Suppressor macrophage treated with lipopolysaccharide for 4 hours (primary cell): ENCODE results near the gene GDF2.
A peak's percentile ranks its signal among the peaks of the same experiment; 100 is the strongest.

Experiments
- DNase-seq: peaks from one replicate; pipeline ENCODE4 v3.0.0-alpha.2; 2020

The GDF2 gene

GRCh38 chr10:47356708-47357107 is 34.5 kb downstream of the GDF2 start:
- no peak for DNase-seq

- DNase-seq, result no peak
Observed at GRCh38 chr10:47357131-47357582, 34.9 kb downstream of the GDF2 start.

GRCh38 chr10:47357911-47358310 is 35.7 kb downstream of the GDF2 start:
- no peak for DNase-seq

- DNase-seq, result no peak
Observed at GRCh38 chr10:47358457-47358856, 36.2 kb downstream of the GDF2 start.

GRCh38 chr10:47359101-47359500 is 36.8 kb downstream of the GDF2 start:
- no peak for DNase-seq

- DNase-seq, result no peak
Observed at GRCh38 chr10:47359626-47360418, 37.6 kb downstream of the GDF2 start.

GRCh38 chr10:47360419-47361040 is 38.3 kb downstream of the GDF2 start:
- no peak for DNase-seq

- DNase-seq, result peak; percentile 62
Observed at GRCh38 chr10:47361293-47361692, 39.0 kb downstream of the GDF2 start.

- no peak for DNase-seq
Observed at GRCh38 chr10:47362199-47362598, 39.9 kb downstream of the GDF2 start.

GRCh38 chr10:47363781-47364180 is 41.5 kb downstream of the GDF2 start:
- no peak for DNase-seq

GRCh38 chr10:47364366-47364765 is 42.1 kb downstream of the GDF2 start:
- no peak for DNase-seq

- DNase-seq, result no peak
Observed at GRCh38 chr10:47364911-47365310, 42.7 kb downstream of the GDF2 start.

GRCh38 chr10:47365431-47366180 is 43.4 kb downstream of the GDF2 start:
- no peak for DNase-seq

GRCh38 chr10:47366181-47366631 is 44.0 kb downstream of the GDF2 start:
- no peak for DNase-seq

- DNase-seq, result no peak
Observed at GRCh38 chr10:47366731-47367460, 44.6 kb downstream of the GDF2 start.

GRCh38 chr10:47367646-47368045 is 45.4 kb downstream of the GDF2 start:
- no peak for DNase-seq

GRCh38 chr10:47368431-47369180 is 46.4 kb downstream of the GDF2 start:
- no peak for DNase-seq

- no peak for DNase-seq
Observed at GRCh38 chr10:47369251-47369894, 47.1 kb downstream of the GDF2 start.

- DNase-seq, result no peak
Observed at GRCh38 chr10:47370015-47370767, 47.9 kb downstream of the GDF2 start.

- DNase-seq, result no peak
Observed at GRCh38 chr10:47370878-47371277, 48.6 kb downstream of the GDF2 start.
